ENCODE measurements around the gene RPS6KL1. TPM values are rescaled to one million over a fixed set of nuclear protein-coding genes. Genes with fewer than 3 reads are reported as not detected.

Gene RPS6KL1
- total RNA-seq, 1 experiment from 2014 or later, result 18.8 TPM

- Mint-ChIP-seq H3K27me3 (ENCODE audit: low read depth) (peaks cover 3% of the 10 kb centered on the region; the same call in 1 of the 2 replicates), H3K9me3 (no peaks in the 10 kb centered on the region), H3K4me1 (peaks cover 0 to 3% of the 10 kb centered on the region in 2 experiments; a peak in 1 of 4 replicates), H3K4me3 (no peak overlapping the region), H3K36me3 (ENCODE audit: insufficient read depth in 1 of 3, low read depth in 3 of 3) (no peaks in the 10 kb centered on the region), H3K27ac (no peak overlapping the region)
- no peak overlapping the region for H3K14ac ChIP-seq (ENCODE audit: insufficient read depth, low read length)
- no peak overlapping the region for H3K23ac ChIP-seq (ENCODE audit: insufficient read length, low read depth, low read length)
- no peak overlapping the region for H2BK15ac ChIP-seq (ENCODE audit: low read depth, low read length)
- no peak overlapping the region for H2AFZ ChIP-seq (ENCODE audit: low read length)
- H4K5ac ChIP-seq (ENCODE audit: insufficient read length, low read depth, low read length), result no peak overlapping the region
- H3T11ph ChIP-seq (ENCODE audit: low read length), result no peak overlapping the region
- H3K79me2 ChIP-seq (ENCODE audit: insufficient read depth, low read length), result no peaks in the 10 kb centered on the region
- no peak overlapping the region for H2BK5ac ChIP-seq (ENCODE audit: insufficient read length, low read length)
- H3K23me2 ChIP-seq (ENCODE audit: insufficient read length, low read depth, low read length, poor library complexity, severe bottlenecking), result no peaks in the 10 kb centered on the region
- no peak overlapping the region for H2BK12ac ChIP-seq (ENCODE audit: insufficient read length, low read depth, low read length)
- H4K8ac ChIP-seq (replicated peaks; ENCODE audit: insufficient read length, low read depth, low read length), result no peak overlapping the region
- no peak overlapping the region for H4K91ac ChIP-seq (ENCODE audit: insufficient read length, low read depth, low read length)
- no peak overlapping the region for H3K4ac ChIP-seq (ENCODE audit: low read depth, low read length)
- H3K9ac ChIP-seq (ENCODE audit: extremely low read depth, insufficient read length, low read length), result no peak overlapping the region
- WGBS (ENCODE audit: extremely low coverage, insufficient read length, low lambda C conversion rate), result no CpG with 5 or more reads among the region's 10 CpGs
- H3K4me2 ChIP-seq (ENCODE audit: insufficient read depth, insufficient read length, low read length), result no peak overlapping the region
- no peak overlapping the region for H2AK5ac ChIP-seq (ENCODE audit: insufficient read length, low read length)
- no peak overlapping the region for H2BK120ac ChIP-seq (ENCODE audit: low read depth, low read length, poor library complexity, severe bottlenecking)
- DNase-seq, result no peak
- H3K27ac ChIP-seq (ENCODE audit: insufficient read length, low read depth, low read length), result no peak overlapping the region
- H3K18ac ChIP-seq (ENCODE audit: insufficient read length, low read depth, low read length), result no peak overlapping the region
- H3K56ac ChIP-seq (ENCODE audit: insufficient read length, low read depth, low read length), result no peak overlapping the region
- H4K20me1 ChIP-seq (ENCODE audit: control insufficient read depth, insufficient read depth, insufficient read length), result no peaks in the 10 kb centered on the region
- no peak overlapping the region for H2BK20ac ChIP-seq (ENCODE audit: low read depth, low read length, poor library complexity, severe bottlenecking)
- no peaks in the 10 kb centered on the region for H3K9me3 ChIP-seq (ENCODE audit: control insufficient read depth, low read depth, low read length)
- H3K79me1 ChIP-seq (ENCODE audit: insufficient read depth, low read depth, low read length, poor library complexity, severe bottlenecking), result no peaks in the 10 kb centered on the region
- H3K27me3 ChIP-seq (ENCODE audit: insufficient read depth, low read length), result no peaks in the 10 kb centered on the region
- no peaks in the 10 kb centered on the region for H3K4me1 ChIP-seq (ENCODE audit: insufficient read depth, low read length)
- TF ChIP-seq CTCF (conservative IDR thresholded peaks at IDR 0.05), result no peak
Measured at GRCh38 chr14:74859757-74860552, 63.1 kb downstream of the RPS6KL1 start.
